HG02759 (cell line): ENCODE data around the gene LDLRAP1.

Experiments
- ATAC-seq: cut with Tn5 transposase; IDR thresholded peaks from one replicate; pipeline ENCODE4 v1.9.1; 2021; ENCODE audit warnings: mild to moderate bottlenecking, moderate library complexity; ENCODE audit not compliant: unreplicated experiment

The LDLRAP1 gene

DNA sequence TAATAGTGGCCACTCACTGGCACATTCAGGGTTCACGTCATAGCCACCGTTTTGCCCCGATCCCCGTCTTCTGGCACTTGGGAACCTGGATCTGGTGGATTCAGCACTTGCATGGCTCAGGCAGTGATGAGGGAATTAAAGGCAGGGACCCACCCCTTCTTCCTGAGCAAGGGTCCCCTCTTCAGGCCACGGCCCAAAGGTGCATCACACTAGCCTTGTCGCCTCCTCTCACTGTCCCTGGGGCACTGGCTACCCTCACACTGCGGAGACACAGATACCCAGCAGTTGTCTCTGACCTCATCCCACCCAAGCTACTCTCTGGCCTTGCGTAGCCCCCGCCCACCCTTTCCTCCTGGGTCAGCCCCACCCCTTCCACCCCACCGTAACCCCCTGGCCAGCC, 19.9 kb upstream of the LDLRAP1 start:
- ATAC-seq, result no peak

- ATAC-seq, result no peak
Observed at GRCh38 chr1:25524568-25525360, 18.6 kb upstream of the LDLRAP1 start.

DNA sequence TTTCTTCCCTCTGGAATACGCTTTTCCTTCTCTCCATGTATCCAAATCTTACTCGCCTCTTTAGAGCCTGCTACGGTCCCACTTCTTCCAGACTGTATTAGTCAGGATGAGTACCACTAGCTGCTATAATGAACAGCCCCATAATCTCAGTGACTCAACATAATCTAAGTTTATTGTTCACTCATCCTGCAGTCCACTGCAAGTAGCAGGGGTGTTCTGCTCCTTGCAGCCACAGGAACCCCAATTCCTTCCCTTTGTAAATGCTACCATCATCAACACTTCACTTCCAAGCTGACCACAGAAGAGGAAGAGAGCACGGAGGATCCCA, 18.1 kb upstream of the LDLRAP1 start:
- no peak for ATAC-seq

- ATAC-seq, result no peak
Observed at GRCh38 chr1:25526753-25527152, 16.7 kb upstream of the LDLRAP1 start.

GRCh38 chr1:25527226-25527846, 16.1 kb upstream of the LDLRAP1 start:
- ATAC-seq, result no peak

- ATAC-seq, result no peak
Observed at GRCh38 chr1:25527946-25528595, 15.3 kb upstream of the LDLRAP1 start.

GRCh38 chr1:25528881-25529517, 14.4 kb upstream of the LDLRAP1 start:
- ATAC-seq, result no peak

DNA sequence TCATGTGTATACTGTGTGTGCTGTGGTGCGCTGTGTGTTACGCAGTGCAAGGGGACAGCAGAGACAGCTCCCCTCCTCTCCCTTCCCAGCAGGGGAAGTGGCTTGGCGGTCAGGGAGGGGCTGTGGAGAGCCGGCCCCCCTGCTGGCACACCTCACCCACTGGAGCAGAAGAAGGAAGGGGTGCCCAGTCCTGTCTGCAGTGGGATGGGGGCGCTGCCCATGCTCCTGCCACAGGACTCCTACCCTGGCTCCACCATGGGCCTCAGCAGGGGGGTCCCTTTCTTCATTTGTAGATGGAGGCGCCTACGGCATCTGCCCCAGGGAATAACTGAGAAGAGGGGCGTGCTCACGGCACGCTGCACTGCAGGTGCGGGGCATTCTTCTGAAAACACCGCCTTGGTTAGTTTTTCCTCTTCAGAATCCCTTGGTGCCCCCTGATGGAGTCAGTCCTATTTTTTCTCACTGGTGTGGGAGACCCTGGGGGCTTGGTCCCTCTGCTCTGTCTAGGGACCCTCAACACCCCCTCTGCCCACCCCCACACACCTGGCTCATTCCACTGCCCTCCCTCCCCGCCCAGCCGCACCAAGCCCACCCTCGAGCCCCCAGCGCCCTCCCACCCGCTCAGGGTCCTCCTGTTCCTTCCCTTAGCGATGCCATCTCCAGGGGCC, 13.8 kb upstream of the LDLRAP1 start:
- no peak for ATAC-seq

- ATAC-seq, result no peak
Observed at GRCh38 chr1:25530186-25531081, 13.0 kb upstream of the LDLRAP1 start.

GRCh38 chr1:25531082-25531461, 12.3 kb upstream of the LDLRAP1 start:
- ATAC-seq, result no peak

- ATAC-seq, result no peak
Observed at GRCh38 chr1:25532970-25533369, 10.4 kb upstream of the LDLRAP1 start.

- no peak for ATAC-seq
Observed at GRCh38 chr1:25533775-25534409, 9.5 kb upstream of the LDLRAP1 start.

DNA sequence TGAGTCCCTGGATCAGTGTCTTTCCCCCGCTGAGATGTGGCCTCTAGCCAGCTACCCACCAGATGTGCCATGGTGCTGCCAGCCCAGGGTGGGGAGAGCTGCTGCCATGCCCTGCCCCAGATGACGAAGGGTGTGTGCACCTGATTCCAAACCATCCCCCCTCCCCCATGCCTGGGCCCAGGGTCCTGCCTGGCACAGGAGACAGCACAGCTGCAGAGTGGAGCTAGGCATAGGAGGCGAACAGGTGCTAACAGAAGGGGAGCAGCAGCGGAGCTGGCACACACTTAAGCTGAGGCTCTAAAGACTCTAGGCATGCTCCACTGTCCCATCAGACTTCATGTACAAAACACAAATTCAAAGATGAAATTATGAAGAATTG, 9.0 kb upstream of the LDLRAP1 start:
- no peak for ATAC-seq

GRCh38 chr1:25536124-25536523, 7.3 kb upstream of the LDLRAP1 start:
- no peak for ATAC-seq

- ATAC-seq, result no peak
Observed at GRCh38 chr1:25537153-25537831, 6.1 kb upstream of the LDLRAP1 start.

DNA sequence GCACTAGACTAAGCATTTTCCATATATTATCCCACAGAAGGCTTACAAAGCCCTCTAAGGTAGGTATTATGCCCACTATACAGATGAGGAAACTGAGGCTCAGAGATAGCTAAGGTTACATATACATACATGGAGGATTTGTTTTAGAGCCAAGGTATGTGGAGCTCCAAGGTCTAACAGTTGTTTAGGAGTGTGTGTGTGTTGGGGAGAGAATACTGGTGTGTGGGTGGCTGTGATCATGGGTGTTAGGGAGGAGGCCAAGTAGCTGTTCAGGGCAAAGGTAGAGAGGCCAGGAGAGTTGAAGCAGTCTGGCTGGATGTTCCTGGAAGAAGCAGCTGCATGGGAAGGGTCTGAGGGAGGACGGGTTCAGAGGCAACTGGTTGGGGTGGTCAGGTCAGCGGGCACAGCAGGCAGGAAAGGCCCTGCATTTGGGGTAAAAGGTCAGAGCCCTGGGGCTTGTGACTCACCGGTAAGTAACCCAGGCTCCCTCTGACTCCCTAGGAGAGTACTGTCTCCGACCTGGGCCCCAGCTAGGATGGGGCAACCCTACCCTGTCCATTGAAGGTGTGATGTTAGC, 5.1 kb upstream of the LDLRAP1 start:
- no peak for ATAC-seq

DNA sequence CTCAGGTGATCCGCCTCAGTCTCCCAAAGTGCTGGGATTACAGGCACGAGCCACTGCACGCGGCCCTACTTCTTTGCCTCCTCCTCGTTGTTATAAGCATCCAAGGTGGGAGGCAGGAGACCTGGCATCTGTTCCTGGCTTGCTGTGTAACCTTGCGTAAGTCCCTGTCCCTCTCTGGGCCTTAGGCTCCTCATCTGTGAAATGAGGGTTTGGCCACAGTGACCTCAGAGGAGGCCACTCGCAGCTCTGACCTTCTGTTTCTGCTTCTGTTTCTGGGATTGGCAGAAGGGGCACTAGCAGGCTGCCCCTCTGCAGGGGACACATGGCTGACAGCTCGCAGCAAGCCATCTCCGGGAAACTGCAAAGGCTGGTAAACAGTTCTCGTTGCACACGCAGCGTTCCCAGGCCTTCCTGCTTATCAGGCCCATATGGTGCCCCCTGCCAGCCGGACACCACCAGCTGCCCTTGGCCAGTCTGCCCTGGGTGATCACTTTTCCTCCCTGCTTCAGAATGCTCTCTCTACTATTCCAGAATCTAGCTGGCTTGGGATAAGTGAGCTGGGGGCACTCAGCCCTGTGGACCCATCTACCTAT, 2.6 kb upstream of the LDLRAP1 start:
- no peak for ATAC-seq

- no peak for ATAC-seq
Observed at GRCh38 chr1:25541425-25541824, 2.0 kb upstream of the LDLRAP1 start.
